Measurements from ENCODE around the gene EMC6. TPM values are rescaled to one million over a fixed set of nuclear protein-coding genes. Genes with fewer than 3 reads are reported as not detected.

EMC6 gene
- 102 to 161 TPM (median 154 TPM) in 5 replicates for total RNA-seq (2022; extraction: Qiagen RNA extraction)

DNA sequence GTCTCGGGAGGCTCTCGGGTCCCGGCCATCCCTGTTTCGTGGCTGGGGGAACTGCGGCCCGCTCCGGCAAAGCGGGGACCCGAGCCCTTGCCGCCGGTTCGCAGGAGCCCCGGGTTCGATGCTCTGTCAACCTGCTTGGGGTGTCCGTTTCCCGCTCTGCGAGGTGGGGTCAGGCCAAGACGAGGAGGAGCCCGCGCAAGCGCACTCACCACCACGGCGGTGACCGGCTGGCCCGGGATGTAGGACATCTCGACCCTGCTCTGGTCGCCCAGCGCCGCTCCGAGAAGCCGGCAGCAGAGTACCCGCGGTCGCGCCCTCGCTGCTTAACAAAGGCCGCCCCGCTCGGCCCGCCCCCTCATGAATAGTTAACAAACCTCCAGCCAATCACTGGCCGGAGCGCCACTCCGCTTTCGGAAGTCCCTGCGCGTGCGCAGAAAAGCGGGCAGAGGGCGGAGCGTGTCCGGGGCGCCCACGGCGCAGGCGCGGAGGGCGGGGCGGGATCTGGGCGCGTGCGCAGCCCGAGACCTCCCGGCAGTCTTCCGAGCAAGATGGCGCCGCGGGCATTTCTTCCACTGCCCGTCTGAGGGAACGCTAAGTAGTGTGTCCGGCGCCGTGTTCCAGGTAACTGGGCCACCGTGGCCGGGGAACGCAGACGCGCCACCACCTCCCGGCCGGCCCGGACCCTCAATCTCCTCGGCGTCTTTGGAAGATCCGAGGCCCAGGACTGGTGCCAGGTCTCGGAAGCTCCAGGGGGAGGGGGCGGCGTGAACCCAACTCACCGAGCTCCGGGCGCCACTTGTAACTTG lies at the start of gene EMC6, which contains the start of gene TAX1BP3:
Gene EMC6 (plus strand): TSS at position 534 of the 806 bp plus-strand sequence. CDS start 335 bp downstream, outside the sequence.
Gene TAX1BP3 (minus strand): TSS at position 300 of the 806 bp plus-strand sequence. CDS start 52 bp downstream, at position 248.

DNA sequence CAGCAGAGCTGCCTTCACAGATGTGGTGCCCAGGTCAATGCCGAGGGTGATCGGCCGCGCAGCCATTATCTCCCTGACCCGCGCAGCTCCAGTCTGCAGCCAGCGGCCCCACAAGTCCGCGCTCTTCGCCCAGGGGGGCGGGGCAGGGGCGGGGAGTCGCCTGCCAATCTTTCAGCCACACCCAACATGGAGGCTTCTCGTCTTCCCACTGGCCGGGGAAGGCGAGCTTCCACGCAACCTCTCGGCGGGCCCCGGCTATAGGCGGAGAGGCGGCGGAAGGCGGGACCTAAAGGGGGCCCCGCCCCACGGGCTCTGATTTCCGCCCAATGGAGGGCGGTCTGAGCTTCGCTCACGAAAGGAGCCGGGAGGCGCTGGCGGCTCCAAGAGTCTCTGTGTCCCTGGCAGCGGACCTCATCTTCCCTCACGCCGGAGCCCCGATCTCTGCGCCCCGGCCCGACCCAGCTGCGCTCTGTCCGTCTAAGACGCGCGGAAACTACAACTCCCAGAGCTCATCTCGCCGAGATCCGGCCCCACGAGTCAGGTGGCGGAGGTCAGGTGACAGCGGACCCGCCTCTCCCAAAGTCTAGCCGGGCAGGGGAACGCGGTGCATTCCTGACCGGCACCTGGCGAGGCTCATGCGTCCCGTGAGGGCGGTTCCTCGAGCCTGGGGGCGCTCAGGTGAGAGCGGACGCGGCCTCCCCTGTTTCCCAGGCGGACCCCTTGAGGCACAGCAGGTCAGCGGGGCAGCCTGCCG lies 32.3 kb upstream of the EMC6 start, which contains the start of the genes CTNS and SHPK:
Gene CTNS (plus strand): TSS at position 607 of the 754 bp plus-strand sequence. CDS start 3,447 bp downstream, outside the sequence.
Gene SHPK (minus strand): TSS at position 97 of the 754 bp plus-strand sequence. CDS start 31 bp downstream, at position 66.

DNA sequence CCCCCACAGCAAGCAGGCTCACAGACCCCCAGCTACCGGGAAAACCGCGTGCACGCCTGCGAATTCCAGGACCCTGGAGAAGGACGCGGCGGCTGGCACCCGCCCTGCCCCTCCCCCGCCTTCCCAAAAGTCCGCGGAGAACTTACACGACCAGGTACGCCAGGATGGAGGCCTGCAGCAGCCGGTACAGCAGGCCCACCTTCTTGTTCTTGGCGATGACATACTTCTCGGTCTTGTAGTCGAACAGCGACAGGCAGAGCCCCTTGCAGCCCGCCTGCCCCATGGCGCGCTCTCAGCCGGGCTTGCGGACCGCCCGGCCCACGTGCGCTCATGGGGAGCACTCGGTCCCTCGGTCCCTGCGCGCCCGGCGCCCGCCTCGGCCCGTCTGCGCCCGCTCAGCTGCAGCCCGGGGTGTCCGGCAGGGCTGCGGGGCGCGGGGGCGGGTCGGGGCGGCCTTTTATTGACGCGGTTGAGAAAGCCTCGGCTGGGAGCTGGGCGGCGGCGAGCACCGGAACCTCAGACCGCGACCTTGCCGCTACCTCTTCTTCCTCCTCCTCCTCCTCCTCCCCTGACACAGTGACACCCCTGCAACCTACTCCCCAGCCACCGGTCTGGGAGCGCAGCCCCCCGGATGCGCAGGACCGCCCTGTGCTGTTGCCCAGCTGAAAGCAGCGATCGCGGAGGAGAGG lies 27.3 kb downstream of the EMC6 start, which contains the start of gene P2RX5:
Gene P2RX5 (minus strand): TSS at position 433 of the 689 bp plus-strand sequence. CDS start 150 bp downstream, at position 283.

Other genes starting within 250 kb of the EMC6 start
- not detected in 5 replicates for gene OR1E2, start 235.0 kb upstream of the EMC6 start, total RNA-seq (2022; extraction: Qiagen RNA extraction)
- gene SPATA22, start 197.0 kb upstream of the EMC6 start, total RNA-seq (2022; extraction: Qiagen RNA extraction): not detected in 5 replicates
- not detected in 5 replicates for gene ASPA, start 192.8 kb upstream of the EMC6 start, total RNA-seq (2022; extraction: Qiagen RNA extraction)
- gene TRPV3, start 111.0 kb upstream of the EMC6 start, total RNA-seq (2022; extraction: Qiagen RNA extraction): 0.22 to 0.59 TPM (median 0.28 TPM) in 5 replicates
- gene TRPV1, start 59.4 kb upstream of the EMC6 start, total RNA-seq (2022; extraction: Qiagen RNA extraction): 3.5 to 5.3 TPM (median 4.3 TPM) in 5 replicates
- gene SHPK, start 32.6 kb upstream of the EMC6 start, total RNA-seq (2022; extraction: Qiagen RNA extraction): 12.2 to 17.4 TPM (median 16.1 TPM) in 5 replicates
- gene CTNS, start 32.1 kb upstream of the EMC6 start, total RNA-seq (2022; extraction: Qiagen RNA extraction): 10.4 to 14.3 TPM (median 13.8 TPM) in 5 replicates
- gene TAX1BP3, start 234 bp upstream of the EMC6 start, total RNA-seq (2022; extraction: Qiagen RNA extraction): 283 to 347 TPM (median 340 TPM) in 5 replicates
- gene P2RX5, start 27.3 kb downstream of the EMC6 start, total RNA-seq (2022; extraction: Qiagen RNA extraction): 17.8 to 24.2 TPM (median 23.5 TPM) in 5 replicates
- 11.9 to 13.9 TPM (median 12.3 TPM) in 5 replicates for gene HASPIN, start 55.1 kb downstream of the EMC6 start, total RNA-seq (2022; extraction: Qiagen RNA extraction)
- gene ITGAE, start 132.4 kb downstream of the EMC6 start, total RNA-seq (2022; extraction: Qiagen RNA extraction): 93.9 to 98.5 TPM (median 95.1 TPM) in 5 replicates
- 27.5 to 31.2 TPM (median 30.0 TPM) in 5 replicates for gene NCBP3, start 177.4 kb downstream of the EMC6 start, total RNA-seq (2022; extraction: Qiagen RNA extraction)
- 23.8 to 26.2 TPM (median 24.1 TPM) in 5 replicates for gene CAMKK1, start 224.2 kb downstream of the EMC6 start, total RNA-seq (2022; extraction: Qiagen RNA extraction)
- gene P2RX1, start 247.7 kb downstream of the EMC6 start, total RNA-seq (2022; extraction: Qiagen RNA extraction): not detected in 5 replicates

Measured in A549 treated with Mapracorat at 1 μM for 4 hours (cell line).